ENCODE data around the gene CHTF18.

DNA sequence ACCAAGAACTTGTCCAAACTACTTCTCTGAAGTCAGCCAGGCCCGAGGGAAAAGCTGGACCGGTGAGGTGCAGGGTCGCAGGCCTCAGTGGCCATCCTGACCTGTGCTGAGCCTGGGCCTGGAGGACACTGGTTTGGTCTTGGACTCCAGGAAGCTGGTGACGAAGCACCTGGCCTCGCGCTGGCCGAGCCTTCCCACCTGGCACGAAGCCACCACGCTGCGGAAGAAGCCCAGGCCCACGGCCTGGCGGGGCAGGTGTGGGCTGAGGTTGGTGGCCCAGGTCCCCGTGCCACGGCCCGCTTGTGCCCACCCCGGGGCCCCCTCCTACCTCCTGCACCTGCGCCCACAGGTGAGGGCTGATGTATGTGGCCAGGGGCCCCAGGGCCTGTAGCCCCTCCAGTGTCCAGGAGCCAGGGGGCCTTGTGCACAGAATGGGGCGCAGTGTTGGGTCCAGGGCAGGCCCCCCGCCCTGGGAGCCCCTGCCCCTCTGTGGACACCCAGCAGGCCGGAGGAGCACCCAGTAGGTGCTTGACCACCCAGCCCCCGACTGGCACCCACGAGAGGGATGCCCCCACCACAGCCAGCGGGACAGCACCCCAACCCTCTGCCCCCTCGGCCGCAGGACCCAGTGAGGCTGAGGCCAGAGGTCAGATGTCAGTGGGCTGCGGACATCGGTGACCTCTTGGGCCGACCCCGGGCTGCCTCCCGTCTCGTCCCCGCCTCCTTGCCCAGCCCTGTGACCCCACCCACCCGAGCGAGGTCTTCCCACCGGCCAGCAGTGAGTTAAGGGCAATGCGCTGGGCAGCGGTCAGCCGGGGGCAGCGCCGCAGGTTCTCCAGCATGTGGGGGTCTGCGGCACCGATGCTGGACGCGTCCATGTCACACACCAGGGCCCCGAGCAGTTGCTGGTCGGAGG, 14.1 kb upstream of the CHTF18 start:
- no peak for TF ChIP-seq POLR2A (IDR thresholded peaks at IDR 0.05)
- TF ChIP-seq, protein P1, sequence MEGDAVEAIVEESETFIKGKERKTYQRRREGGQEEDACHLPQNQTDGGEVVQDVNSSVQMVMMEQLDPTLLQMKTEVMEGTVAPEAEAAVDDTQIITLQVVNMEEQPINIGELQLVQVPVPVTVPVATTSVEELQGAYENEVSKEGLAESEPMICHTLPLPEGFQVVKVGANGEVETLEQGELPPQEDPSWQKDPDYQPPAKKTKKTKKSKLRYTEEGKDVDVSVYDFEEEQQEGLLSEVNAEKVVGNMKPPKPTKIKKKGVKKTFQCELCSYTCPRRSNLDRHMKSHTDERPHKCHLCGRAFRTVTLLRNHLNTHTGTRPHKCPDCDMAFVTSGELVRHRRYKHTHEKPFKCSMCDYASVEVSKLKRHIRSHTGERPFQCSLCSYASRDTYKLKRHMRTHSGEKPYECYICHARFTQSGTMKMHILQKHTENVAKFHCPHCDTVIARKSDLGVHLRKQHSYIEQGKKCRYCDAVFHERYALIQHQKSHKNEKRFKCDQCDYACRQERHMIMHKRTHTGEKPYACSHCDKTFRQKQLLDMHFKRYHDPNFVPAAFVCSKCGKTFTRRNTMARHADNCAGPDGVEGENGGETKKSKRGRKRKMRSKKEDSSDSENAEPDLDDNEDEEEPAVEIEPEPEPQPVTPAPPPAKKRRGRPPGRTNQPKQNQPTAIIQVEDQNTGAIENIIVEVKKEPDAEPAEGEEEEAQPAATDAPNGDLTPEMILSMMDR (IDR thresholded peaks at IDR 0.05): no peak
